ENCODE data around the gene ACD. TPM values are rescaled to one million over a fixed set of nuclear protein-coding genes. Genes with fewer than 3 reads are reported as not detected.

Gene ACD
- total RNA-seq, 1 experiment from 2014 or later = 46.1 TPM

- Histone ChIP-seq H3K4me1 (peaks cover 15% of the 10 kb centered on the region), H3K9me3 (no peaks in the 10 kb centered on the region), H3K36me3 (ENCODE audit: control insufficient read depth, insufficient read depth, low read length) (no peaks in the 10 kb centered on the region), H3K27me3 (replicated peaks; ENCODE audit: control insufficient read depth, insufficient read depth, low read length) (no peaks in the 10 kb centered on the region), H3K4me3 (ENCODE audit: low read depth, low read length) (no peak overlapping the region)
- CTCF ChIA-PET = interaction anchor here (0.7 kb wide), 1 partner anchor 245 kb away, joined by 3 read pairs; no protein-coding TSS in a partner anchor
- DNase-seq = peak in 1 of 2 experiments; percentile 43
- Mint-ChIP-seq H3K4me1 (ENCODE audit: low read depth, unreplicated experiment) (peaks cover 4% of the 10 kb centered on the region), H3K36me3 (ENCODE audit: insufficient read depth, unreplicated experiment) (no peaks in the 10 kb centered on the region), H3K9me3 (ENCODE audit: unreplicated experiment) (no peaks in the 10 kb centered on the region), H3K4me3 (ENCODE audit: unreplicated experiment) (no peak overlapping the region), H3K27me3 (ENCODE audit: insufficient read depth, unreplicated experiment) (no peaks in the 10 kb centered on the region), H3K27ac (ENCODE audit: unreplicated experiment) (peak overlapping the region; percentile 78)
- POLR2A ChIA-PET = no interaction called here
- intact Hi-C loops (cut with micrococcal nuclease; ENCODE audit: unreplicated experiment) = loop anchor here (1.0 kb wide), 1 partner anchor 38 kb away; no protein-coding TSS in a partner anchor
- BruUV-seq (replicated peaks) = no TSS peak
- TF ChIP-seq, protein P1, sequence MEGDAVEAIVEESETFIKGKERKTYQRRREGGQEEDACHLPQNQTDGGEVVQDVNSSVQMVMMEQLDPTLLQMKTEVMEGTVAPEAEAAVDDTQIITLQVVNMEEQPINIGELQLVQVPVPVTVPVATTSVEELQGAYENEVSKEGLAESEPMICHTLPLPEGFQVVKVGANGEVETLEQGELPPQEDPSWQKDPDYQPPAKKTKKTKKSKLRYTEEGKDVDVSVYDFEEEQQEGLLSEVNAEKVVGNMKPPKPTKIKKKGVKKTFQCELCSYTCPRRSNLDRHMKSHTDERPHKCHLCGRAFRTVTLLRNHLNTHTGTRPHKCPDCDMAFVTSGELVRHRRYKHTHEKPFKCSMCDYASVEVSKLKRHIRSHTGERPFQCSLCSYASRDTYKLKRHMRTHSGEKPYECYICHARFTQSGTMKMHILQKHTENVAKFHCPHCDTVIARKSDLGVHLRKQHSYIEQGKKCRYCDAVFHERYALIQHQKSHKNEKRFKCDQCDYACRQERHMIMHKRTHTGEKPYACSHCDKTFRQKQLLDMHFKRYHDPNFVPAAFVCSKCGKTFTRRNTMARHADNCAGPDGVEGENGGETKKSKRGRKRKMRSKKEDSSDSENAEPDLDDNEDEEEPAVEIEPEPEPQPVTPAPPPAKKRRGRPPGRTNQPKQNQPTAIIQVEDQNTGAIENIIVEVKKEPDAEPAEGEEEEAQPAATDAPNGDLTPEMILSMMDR (IDR thresholded peaks at IDR 0.05; ENCODE audit: insufficient read depth in 1 of 2, low read depth in 1 of 2, low read length in 1 of 2, severe bottlenecking in 1 of 2, unreplicated experiment in 1 of 2) = no peak
These were observed 18.4 kb upstream of the ACD start for GRCh38 chr16:67678354-67679023.

GRCh38 chr16:67677712-67678111 is 17.7 kb upstream of the ACD start:
- Histone ChIP-seq H3K9me3 (no peaks in the 10 kb centered on the region), H3K4me3 (ENCODE audit: low read depth, low read length) (no peak overlapping the region), H3K36me3 (ENCODE audit: control insufficient read depth, insufficient read depth, low read length) (no peaks in the 10 kb centered on the region), H3K27me3 (replicated peaks; ENCODE audit: control insufficient read depth, insufficient read depth, low read length) (no peaks in the 10 kb centered on the region), H3K4me1 (peaks cover 15% of the 10 kb centered on the region)
- Mint-ChIP-seq H3K36me3 (ENCODE audit: insufficient read depth, unreplicated experiment) (no peaks in the 10 kb centered on the region), H3K27ac (ENCODE audit: unreplicated experiment) (peak overlapping the region; percentile 78), H3K4me1 (ENCODE audit: low read depth, unreplicated experiment) (peaks cover 4% of the 10 kb centered on the region), H3K27me3 (ENCODE audit: insufficient read depth, unreplicated experiment) (no peaks in the 10 kb centered on the region), H3K9me3 (ENCODE audit: unreplicated experiment) (no peaks in the 10 kb centered on the region), H3K4me3 (ENCODE audit: unreplicated experiment) (no peak overlapping the region)
- CTCF ChIA-PET = no interaction called here
- TF ChIP-seq, protein P1 (IDR thresholded peaks at IDR 0.05; ENCODE audit: insufficient read depth in 1 of 2, low read depth in 1 of 2, low read length in 1 of 2, severe bottlenecking in 1 of 2, unreplicated experiment in 1 of 2) = no peak
- no TSS peak for BruUV-seq (replicated peaks)
- intact Hi-C loops (cut with micrococcal nuclease; ENCODE audit: unreplicated experiment) = loop anchor here (1.0 kb wide), 1 partner anchor 39 kb away; no protein-coding TSS in a partner anchor
- DNase-seq = peak; percentile 64 to 74
- POLR2A ChIA-PET = no interaction called here

DNA sequence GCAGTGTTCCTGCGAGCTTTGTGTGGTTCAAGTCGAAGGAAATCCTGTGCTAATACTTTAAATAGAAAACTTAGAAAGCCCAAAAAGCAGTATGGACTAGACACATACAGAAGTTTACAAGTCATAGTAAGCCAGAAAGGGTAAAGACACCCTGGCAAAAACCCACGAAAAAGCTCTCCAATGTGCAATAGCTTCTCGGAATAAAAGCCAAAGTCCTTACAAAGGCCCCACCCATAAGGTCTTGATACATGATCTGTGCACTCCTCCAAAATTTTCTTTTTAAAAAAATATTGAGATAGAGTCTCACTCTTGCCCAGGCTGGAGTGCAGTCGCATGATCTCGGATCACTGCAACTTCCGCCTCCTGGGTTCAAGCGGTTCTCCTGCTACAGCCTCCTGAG is 16.9 kb upstream of the ACD start:
- TF ChIP-seq, protein P1 (IDR thresholded peaks at IDR 0.05; ENCODE audit: insufficient read depth in 1 of 2, low read depth in 1 of 2, low read length in 1 of 2, severe bottlenecking in 1 of 2, unreplicated experiment in 1 of 2) = no peak
- Mint-ChIP-seq H3K4me3 (ENCODE audit: unreplicated experiment) (no peak overlapping the region), H3K27ac (ENCODE audit: unreplicated experiment) (peak overlapping the region; percentile 78), H3K27me3 (ENCODE audit: insufficient read depth, unreplicated experiment) (no peaks in the 10 kb centered on the region), H3K4me1 (ENCODE audit: low read depth, unreplicated experiment) (peaks cover 4% of the 10 kb centered on the region), H3K36me3 (ENCODE audit: insufficient read depth, unreplicated experiment) (no peaks in the 10 kb centered on the region), H3K9me3 (ENCODE audit: unreplicated experiment) (no peaks in the 10 kb centered on the region)
- Histone ChIP-seq H3K9me3 (no peaks in the 10 kb centered on the region), H3K4me3 (ENCODE audit: low read depth, low read length) (no peak overlapping the region), H3K36me3 (ENCODE audit: control insufficient read depth, insufficient read depth, low read length) (no peaks in the 10 kb centered on the region), H3K27me3 (replicated peaks; ENCODE audit: control insufficient read depth, insufficient read depth, low read length) (no peaks in the 10 kb centered on the region), H3K4me1 (peaks cover 15% of the 10 kb centered on the region)
- intact Hi-C loops (cut with micrococcal nuclease; ENCODE audit: unreplicated experiment) = no loop called here
- CTCF ChIA-PET = interaction anchor here (0.6 kb wide), 1 partner anchor 30 kb away, joined by 3 read pairs; no protein-coding TSS in a partner anchor
- POLR2A ChIA-PET = no interaction called here
- DNase-seq = no peak
- BruUV-seq (replicated peaks) = no TSS peak
